ENCODE results near the gene HUWE1.

Gene HUWE1

GRCh38 chrX:53494436-53494835, 192.1 kb downstream of the HUWE1 start:
- DNase-seq (ENCODE audit: low read depth) = no peak

GRCh38 chrX:53486285-53486684, 200.2 kb downstream of the HUWE1 start:
- no peak for DNase-seq (ENCODE audit: low read depth)

- DNase-seq (ENCODE audit: low read depth) = peak; percentile 13
Measured at GRCh38 chrX:53483838-53484405, 202.6 kb downstream of the HUWE1 start.

GRCh38 chrX:53483416-53483815, 203.1 kb downstream of the HUWE1 start:
- no peak for DNase-seq (ENCODE audit: low read depth)

All from ELR (cell line).